Measurements from ENCODE around the gene PPM1A.

PPM1A gene

DNA sequence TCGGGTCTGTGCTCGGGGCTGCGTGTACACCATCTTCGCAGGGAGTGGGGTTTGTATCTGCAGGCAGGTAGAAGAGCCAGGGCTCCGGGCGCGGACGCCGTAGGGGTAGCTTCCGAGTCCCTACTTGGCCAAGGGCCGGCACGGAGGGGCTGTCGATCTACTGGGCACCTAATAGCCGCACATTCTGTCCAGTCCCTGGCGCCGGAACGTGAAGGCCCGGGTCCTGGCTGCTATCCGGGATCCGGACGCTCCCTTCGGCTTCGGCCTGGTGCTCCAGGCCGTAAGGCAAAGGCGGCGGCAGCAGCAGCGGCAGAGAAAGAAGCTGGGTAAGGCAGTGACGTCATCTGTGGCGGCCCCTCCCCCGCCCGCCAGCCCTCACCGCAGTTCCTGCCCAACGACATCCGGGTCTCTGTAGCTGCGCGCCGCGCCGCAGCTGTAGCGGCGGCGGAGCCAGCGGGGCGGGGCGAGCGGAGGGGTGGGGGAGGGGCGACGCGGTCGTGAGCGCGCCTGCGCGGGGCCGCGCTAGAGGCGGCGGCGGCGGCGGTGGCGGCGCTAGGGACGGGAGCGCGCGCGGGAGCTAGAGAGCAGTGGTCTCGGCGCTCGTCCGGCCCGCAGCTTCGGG is at the start of gene PPM1A:
Gene PPM1A (plus strand): TSS at position 525 of the 622 bp plus-strand sequence. CDS start 33,483 bp downstream, outside the sequence.
- DNase-seq (ENCODE audit: low read depth) = peak; percentile 83

DNA sequence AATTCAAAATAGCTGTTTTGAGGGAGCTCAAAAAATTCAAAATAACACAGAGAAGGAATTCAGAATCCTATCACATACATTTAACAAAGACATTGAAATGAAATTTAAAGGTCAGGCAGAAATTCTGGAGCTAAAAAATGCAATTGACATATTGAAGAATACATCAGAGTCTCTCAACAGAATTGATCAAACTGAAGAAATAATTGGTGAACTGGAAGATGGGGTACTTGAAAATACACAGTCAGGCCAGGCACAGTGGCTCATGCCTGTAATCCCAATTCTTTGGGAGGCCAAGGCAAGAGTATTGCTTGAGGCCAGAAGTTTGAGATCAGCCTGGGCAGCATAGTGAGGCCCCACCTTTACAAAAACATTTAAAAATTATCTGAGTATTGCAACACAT is 49.7 kb upstream of the PPM1A start:
- no peak for DNase-seq (ENCODE audit: low read depth)

DNA sequence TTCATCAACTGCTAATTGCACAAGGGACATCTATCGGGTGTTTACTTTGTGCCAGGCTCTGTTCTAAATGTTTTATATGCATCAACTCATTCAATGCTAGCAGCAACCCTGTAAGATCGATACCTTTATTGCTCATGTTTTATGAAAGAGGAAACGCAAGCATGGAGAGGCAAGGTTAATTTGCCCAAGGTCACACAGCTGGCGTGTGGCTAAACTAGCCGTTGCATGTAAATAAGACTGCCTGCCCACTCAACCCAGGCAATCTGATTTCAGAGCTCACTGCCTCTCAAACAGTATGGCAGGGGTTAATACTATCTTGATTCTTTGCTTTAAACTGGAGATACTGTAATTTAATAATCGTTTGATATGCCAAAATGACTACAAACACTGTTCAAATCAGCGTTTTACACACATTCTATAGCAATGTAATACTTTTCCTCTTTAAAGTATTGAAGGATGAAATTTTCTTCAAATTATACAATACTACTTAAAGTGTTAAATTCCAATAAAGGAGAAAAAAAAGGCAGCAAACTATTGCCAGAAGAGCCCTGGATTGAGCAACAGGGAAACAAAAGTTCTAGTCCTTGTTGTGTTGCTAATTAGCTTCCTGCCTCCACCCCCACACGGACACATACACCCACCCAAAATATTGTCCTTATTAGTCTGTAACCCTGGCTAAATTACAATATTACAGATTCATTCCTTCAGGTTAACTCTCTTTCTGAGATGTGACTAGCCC is 44.7 kb upstream of the PPM1A start:
- DNase-seq (ENCODE audit: low read depth) = no peak

DNA sequence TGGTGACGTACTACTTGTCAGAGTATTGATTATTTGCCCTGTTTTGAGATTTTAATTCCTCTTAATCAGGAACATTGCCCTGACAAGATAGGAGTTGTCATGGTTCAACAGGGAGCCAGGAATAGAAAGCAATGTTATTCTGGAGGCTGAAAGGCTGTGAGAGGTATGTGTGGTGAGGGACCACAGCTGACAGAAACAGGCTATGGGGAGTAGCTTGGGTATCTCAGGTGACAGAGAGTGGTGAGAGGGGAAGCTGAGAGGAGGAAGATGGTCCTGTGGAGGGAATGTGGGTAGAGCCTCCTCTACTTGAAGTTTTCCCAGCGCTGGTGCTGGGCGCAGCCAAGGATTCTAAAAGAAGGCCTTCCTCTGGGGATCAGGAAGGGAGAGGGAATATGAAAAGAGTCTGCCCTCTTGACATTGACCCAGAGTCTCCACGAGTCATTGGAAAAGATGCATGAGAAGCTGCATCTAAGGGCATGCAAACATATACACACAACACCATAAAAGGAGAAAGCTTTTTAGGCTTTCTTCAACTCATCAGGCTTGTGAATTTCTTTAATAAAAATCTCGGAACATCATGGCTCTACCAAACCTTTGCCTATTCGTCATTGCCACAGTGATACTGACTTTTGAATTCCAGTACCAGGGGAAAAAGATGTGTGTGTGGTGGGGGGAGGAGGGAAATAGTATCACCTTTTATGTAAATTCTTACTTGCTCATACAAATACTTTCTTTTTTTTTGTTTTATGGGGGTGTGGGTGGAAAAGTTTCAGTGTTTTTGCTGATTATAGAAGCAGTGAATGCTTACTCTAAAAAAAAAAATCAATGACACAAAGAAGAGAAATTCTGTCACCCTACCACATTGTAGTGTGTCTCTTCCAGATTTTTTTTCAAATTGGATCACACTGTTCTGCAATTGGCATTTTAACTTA is 43.9 kb upstream of the PPM1A start:
- no peak for DNase-seq (ENCODE audit: low read depth)

DNA sequence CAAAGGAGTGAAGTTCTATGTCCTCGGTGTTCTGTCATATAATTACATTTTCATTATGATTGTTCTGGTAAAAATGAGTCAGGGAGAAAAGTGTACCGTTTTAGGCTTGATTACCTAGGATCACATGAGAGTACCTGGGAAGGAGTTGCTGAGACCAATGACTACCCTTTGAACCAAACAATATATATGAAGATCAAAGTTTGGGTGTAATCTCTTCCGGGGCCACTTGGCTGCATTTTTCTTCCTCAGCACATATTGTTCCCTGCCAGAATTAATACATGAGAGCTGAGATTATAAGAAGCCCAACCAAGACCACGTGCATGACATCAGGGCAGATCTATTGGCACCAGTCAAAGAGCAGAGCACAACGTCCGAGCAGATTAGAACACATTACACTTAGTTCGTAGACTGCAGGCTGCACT is 42.8 kb upstream of the PPM1A start:
- DNase-seq (ENCODE audit: low read depth) = no peak

DNA sequence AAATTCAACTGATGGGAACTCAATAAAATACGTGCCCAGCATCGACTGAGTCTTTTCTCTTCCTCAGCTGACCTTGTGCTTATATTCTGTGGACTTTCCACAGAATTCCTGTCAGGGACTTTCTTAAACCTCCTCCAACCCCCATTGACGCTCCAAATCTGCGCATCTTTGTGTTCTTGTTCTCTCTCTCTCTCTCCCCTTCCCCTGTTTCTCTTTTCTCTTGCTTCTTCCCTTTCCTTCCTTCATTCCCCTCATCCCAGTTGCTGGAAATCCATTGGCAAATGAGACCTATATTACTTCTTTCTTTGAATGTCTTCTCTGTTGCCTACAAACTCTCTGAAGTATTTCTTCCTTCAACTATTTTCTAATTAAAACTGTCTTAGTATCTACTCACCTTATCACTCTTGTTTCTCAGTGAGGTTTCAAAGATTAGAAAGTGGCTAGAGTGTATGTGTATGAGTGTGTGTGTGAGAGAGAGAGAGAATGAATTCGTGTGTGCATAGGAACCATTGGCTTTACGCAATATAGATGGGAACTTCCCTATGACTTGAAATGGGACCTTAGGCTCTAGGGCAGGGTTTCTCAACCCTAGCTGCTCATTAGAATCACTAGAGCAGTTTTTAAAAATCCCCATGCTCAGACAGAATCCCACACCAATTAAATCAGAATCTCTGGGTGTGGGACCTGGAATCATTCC is 42.0 kb upstream of the PPM1A start:
- no peak for DNase-seq (ENCODE audit: low read depth)

DNA sequence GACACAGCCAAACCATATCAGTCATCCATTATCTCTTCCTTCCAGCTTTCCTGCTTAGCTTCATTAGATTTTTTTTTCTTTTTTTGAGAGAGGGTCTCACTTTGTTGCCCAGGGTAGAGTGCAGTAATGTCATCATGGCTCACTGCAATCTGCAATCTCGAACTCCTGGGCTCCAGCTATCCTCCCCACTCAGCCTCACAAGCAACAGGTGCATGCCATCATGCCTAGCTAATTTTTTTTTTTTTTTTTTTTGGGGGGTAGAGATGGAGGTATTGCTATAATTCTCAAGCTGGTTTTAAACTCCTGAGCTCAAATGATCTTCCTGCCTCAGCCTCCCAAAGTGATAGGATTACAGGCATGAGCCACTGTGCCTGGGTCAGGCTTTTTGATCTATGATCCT is 38.3 kb upstream of the PPM1A start:
- DNase-seq (ENCODE audit: low read depth) = no peak

DNA sequence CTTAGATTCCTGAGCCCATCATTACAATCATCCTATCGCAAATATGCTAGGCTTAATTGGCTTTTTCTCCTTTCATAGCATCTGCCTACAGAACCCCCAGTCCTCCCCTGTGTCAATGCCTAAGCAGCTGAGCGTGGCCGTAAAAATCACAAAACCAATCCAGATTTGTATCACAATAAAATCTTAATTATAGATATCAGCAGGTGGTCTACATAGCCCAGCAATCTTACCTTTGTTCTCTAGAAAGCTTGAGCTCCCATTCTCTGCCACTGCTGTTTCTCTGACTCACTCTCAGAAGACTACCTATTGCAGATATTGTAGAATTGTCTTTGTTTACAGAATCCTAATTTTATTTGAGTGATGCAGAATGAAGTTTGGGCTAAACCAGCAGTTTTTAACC is 37.9 kb upstream of the PPM1A start:
- no peak for DNase-seq (ENCODE audit: low read depth)

DNA sequence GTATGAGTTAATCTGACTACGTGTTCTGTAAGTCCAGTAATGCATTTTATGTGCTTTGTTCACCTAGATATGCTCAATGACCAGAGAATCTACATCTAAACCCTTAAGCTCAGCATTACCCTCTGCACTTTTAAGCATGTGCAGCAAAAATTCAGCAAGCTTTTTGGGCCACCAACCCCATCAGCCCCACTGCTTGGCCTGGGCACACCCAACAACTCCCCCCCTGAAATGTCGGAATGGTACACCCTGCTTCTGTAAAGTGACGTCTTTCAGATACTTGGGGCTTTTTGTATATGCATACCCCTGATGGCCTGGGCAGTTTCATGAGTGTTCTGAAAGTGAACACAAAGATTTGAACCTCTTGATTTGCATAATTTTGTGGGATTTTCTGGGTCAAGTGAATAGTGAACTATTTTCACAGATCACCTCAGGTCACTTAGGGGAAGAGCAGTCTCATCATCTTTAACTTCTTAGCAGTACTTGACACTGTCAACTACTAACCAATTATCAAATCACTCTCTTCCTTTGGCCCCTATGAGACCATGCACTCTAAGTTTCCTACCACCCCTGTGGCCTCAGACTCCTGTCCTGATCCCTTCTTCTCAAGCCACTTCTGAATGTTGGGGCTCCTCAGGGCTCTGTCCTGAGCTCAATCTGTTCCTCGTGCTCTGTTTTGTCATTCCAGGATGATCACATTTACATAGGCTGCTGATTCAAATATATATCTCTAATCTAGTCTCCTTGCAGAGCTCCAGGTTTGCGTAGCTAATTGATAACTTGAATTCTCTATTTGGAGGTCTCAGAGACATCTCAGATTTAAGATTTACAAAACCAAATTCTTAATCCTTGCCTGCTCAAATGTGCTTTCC is 36.3 kb upstream of the PPM1A start:
- no peak for DNase-seq (ENCODE audit: low read depth)

DNA sequence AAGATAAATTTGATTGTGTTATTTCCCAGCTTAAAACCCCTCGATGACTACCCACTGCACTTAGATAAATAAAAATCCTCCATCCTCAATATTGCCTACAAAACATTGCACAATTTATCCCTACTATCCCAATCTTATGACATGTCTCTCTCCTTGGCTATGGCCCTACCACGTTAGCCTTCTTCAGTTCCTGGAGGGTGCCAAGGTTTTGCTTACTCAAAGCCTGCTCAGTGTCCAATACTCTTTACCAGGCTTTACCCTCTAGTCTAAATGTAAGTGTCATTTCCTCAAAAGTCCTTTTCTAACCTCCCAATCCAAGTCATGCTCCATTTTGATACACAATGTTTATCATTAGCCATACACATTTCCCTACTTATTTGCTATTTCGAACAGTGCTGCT is 35.0 kb upstream of the PPM1A start:
- no peak for DNase-seq (ENCODE audit: low read depth)

DNA sequence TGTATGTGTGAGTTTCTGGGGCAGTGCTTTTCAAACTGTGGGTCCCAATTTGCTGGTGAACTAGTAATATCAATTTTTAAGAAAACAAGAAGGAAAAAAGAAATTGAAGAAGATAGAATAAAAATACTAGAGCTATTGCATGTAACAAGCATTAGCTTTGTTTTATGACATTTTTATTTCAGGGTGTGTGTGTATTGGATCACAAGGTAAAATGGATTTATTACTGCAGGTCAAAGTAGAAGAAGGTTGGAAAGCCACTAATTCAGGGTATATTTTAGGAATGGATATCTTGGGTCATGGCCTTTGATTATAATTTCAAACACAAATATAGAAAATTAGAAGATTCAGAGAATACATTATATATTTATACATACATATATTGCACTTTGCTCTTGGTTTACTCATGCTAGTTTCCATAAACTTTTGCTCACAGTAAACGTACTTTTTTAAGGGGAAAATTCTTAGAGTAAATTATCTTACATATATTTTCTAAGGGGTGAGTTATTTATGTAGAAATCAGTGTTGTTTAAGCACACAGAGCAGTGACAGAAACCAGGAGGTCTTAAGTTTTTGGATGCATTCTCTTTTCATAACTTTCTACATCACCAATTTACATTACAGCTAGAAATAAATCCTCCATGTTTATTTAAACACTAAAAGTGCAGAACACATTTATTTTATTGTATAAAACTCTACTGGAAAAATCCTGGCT is 34.5 kb upstream of the PPM1A start:
- DNase-seq (ENCODE audit: low read depth) = no peak

DNA sequence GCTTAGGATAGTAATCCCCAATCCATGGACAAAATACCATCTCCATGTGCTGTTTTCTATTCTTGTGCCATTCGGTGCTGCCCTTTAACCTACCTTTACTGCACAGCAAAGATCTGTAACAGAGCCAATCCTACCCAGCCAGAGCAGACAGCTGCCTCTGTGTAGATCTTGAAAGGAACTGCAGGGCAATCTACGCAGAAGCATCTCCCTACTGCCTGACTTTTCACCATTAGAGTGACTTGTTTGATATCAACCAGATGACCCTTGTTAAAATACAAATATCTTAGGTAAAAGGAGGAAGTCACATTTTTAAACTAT is 33.9 kb upstream of the PPM1A start:
- DNase-seq (ENCODE audit: low read depth) = no peak

DNA sequence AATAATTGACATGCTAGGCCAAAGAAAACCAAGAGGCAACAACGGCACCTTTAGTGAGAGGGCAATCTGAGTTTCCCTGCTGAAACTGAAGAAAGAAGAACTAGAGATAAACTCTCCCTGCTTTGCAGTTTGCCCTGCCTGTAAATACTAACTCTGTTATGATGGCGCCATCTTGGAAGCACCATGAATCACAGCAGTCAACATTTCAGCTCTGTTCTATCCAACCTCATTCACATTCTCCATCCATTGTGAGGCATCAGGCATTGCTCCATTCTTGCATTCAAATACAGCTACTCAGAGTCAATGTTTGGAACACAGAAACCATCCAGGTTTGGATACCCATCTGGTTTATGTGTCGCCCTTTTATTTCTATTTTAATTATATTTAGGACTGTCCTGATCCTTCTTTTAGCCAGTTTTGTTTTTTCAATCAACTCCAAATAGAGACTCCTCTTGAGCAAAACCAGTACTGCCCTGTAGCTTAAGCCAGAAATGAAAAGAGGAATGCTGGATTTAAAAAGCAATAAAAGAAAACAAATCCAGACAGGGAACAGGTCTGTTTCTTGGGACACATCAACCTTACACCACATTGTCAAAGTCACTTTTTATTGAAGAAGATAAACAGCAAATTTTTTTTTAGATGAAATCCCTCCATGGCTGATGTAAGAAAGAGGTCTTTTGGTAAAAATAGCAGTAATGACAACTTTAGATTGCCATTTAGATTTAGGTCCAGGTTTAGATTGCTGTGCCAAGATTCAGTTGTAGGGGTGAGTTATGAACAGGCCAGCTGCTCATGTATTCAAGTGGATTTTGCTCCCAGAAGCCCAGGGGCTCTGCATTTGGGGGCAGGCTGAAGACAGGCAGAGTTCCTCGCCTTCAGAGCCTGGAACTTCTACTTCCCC is 33.3 kb upstream of the PPM1A start:
- DNase-seq (ENCODE audit: low read depth) = no peak

DNA sequence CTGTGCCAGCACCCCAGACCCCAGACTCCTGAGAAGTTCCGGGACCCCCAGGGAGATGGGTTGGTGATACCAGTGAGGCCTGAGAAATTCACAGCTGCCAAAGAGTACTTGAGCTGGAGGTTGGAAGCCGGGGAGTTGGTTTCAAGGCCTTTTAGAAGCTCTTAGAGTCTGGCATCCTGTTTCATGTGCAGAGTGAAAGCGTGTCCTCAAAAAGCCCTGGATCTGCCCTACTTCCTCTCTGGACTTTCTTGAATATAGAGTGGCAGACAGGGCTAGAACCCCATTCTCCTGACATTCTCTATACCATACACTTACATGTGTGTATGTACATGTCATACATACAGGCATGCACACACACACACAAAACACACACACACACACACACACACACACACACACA is 31.3 kb upstream of the PPM1A start:
- no peak for DNase-seq (ENCODE audit: low read depth)

DNA sequence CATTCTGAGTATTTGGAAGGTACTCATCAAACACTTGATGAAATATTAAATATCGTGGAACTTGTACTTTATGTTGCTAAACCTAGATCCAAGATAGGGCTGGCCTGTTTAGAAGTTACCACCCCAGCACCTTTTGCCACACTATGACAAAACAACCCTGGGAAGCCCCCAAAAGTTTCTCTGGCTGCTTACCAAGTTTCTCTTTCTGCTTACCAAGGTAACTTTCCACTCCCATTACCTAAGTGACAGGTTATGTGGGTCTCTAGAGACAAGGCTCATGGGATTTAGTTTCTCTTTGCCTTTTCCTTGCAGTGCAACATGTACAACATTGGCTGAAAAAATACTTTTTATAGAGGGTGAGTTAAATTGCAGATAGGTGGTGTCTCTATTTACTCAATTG is 28.9 kb upstream of the PPM1A start:
- DNase-seq (ENCODE audit: low read depth) = no peak

DNA sequence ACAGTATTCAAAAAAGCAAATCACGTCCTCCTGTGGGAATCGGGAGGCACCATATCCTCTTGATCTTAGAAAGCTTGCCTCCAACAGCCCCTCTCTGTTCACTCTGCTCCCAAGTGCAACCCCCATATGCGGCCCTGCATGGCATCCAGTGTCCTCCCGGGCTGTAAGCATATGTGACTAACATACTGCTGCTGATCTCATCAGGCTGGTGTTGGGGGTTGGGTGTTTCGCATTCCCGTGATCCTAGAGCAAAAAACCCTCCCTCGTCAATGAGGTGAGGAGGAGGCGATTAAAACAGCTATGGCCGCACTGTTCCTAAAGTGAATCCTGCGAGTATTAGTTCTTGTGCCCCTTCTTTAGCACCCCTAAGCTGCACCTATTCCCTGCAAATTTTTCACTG is 28.1 kb upstream of the PPM1A start:
- DNase-seq (ENCODE audit: low read depth) = no peak

DNA sequence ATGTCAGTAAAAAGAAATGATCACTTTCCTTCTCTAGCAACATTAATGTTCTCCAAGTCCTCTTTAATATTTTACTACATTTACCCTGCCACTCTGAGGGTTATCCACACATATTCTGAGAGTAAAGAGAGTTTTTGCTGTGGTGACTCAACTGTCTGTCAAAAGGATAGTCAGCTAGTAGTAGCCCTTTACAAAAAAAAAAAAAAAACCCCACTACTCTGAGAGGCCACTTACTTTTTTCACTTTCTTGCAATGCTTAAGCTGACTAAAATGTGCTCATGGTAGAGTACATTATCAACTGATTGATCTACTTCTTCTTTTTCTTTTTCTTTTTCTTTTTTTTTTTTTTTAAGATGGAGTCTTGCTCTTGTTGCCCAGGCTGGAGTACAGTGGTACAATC is 27.6 kb upstream of the PPM1A start:
- no peak for DNase-seq (ENCODE audit: low read depth)

DNA sequence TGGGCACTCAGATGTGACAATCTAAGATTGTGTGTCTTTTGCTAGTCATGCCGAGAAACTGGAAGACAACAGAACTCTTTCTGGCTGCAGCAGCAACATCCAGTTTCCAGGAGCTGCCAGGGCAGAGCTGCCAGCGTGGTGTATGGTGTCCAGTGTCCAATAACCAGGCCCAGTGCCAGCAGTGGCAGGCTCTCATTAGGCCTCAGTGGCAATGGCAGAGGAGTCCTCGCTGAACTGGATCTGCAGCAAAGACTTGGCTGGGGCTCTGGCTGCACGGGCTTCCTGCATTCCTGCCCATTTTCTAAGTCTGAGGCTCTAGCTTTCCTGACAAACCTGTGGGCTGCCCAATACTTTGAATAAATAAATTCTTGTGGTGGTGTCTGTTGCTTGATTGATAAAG is 26.2 kb upstream of the PPM1A start:
- DNase-seq (ENCODE audit: low read depth) = no peak

DNA sequence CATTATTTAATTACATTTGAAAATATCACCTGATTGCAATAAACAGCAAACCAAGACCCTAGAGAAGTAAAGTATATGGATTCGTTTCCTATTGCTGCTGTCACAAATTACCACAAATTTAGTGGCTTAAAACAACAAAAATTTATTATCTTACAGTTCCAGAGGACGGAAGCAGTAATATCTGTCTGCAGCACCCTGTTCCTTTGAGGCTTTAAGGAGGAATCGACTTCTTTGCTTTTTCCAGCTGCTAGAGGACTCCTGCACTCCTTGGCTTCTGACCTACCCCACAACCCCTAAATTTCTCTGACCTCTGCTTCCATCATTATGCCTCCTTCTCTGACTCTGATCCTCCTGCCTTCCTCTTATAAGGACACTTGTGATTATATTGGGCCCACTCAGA is 23.8 kb upstream of the PPM1A start:
- no peak for DNase-seq (ENCODE audit: low read depth)

DNA sequence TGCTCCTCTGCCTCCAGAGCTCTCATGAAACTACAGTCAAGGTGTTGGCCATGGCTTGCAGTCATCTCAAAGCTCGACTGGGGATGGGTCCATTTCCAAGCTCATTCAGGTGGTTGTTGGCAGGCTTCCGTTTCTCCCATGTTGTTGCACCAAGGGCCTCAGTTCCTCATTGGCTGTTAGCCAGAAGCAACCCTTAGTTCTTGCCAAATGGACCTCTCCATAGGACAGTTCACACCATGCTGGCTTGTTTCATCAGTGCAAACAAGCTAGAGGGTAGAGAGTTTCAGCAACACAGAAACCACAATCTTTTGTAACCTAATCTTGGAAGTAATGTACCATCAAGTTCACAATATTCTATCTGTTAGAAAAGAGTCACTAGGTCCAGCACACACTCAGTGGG is 22.7 kb upstream of the PPM1A start:
- no peak for DNase-seq (ENCODE audit: low read depth)

Data from stromal cell of bone marrow (primary cell).